ENCODE measurements around the gene RNF135.
"Not testable (repeated sequence)": the region's sequence is repeated elsewhere in the genome, so short reads cannot be mapped to it uniquely, and the experiment has no call there.

The RNF135 gene, protein sequence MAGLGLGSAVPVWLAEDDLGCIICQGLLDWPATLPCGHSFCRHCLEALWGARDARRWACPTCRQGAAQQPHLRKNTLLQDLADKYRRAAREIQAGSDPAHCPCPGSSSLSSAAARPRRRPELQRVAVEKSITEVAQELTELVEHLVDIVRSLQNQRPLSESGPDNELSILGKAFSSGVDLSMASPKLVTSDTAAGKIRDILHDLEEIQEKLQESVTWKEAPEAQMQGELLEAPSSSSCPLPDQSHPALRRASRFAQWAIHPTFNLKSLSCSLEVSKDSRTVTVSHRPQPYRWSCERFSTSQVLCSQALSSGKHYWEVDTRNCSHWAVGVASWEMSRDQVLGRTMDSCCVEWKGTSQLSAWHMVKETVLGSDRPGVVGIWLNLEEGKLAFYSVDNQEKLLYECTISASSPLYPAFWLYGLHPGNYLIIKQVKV

GRCh38 chr17:30970831-30971567 lies at the start of gene RNF135:
Gene RNF135, plus strand, starts transcription at chr17:30971039. Its CDS starts 35 bp downstream, at chr17:30971074.
- DNase-seq = peak in 48 of 58 donors; percentile 12 to 78 (median 50)

DNA sequence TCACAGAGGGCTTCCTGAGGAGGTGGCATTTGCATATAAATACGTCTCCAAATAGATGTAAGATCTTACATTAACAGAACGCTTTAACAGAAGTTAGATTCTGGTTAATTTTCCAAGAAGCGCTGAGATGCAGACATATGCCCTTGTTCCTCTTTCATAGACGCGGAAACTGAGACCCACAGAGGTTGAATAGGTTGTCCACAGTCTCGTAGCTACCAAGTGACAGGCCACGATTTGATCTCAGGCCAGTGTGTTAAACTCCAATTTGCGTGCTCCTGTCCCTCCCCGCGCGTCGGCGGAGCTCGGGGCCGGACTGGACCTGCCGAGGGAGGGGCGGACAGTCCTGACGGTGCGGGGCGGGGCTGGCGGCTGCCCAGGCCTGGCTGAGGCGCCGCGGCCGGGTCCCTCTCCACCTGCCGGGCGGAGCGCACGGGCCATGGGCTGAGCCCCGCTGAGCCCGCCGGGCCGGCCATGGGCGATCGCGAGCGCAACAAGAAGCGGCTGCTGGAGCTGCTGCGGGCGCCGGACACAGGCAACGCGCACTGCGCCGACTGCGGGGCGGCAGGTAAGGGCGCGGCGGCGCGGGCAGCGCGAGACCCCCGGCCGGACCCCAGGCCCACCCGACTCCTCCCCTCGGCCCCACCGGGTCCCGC lies 49.2 kb upstream of the RNF135 start, which contains the start of gene ADAP2:
Gene ADAP2, plus strand, starts transcription at position 402 of the 653 bp plus-strand sequence. Its CDS starts 70 bp downstream, at position 472.
- DNase-seq = peak in 20 of 58 donors; percentile 1 to 18 (median 9)

DNA sequence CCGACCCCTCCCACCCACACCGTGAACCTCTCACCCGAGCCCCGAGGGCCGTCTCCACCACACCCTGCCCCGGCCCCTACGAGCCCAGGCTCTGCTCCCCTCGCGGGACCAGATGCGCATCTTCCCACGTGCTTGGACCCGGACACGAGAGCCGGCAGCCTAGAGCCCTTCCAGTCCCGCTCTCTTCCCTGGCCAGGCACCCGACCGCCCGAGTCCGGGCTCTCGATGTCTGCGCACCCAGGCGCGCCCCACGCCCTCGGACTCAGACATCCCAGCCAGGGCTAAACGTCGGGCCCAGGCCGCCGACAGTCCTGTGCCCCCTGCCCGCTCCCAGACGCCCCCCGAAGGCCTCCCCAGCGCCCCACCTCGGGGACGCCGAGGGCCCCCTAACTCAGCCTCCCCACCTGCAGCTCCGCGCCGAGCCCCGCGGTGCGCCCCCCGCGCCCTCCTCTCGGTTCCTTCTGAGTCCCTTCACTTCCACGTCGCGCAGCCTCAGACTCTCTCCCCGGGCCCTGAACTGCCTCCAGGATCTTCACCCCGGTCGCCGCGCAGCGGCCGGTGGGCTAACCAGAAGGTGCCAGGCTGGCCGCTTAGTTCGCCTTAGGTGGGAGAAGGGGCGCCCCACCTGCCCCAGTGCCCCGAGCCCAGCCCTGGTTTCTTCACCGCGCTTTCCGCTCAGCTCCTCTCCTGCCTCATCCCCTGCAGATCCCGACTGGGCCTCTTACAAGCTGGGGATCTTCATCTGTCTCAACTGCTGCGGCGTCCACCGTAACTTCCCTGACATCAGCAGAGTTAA lies 48.4 kb upstream of the RNF135 start:
- peak in 1 of 58 donors; percentile 3 for DNase-seq

DNA sequence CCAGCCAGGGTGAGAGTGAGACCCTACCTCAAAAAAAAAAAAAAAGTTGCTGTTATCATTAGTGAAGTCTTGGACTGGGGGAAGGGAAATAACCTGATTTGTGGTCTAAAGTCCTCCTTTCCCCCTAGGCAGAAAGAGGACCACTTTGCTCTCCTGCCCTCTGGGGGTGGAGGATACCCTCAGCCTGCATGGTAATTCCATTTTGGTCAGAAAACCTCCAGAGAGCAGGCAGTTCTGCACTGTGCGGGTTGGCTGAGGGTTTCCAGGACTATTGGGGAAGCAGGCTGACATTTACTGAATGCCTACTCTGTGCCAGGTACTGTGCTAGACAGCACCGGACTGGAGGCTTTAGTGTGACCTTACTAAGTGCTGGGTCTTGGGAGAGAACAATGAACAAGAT lies 46.5 kb upstream of the RNF135 start:
- no peak for DNase-seq

- DNase-seq = no peak
Measured at GRCh38 chr17:30926516-30926915, 44.3 kb upstream of the RNF135 start.

DNA sequence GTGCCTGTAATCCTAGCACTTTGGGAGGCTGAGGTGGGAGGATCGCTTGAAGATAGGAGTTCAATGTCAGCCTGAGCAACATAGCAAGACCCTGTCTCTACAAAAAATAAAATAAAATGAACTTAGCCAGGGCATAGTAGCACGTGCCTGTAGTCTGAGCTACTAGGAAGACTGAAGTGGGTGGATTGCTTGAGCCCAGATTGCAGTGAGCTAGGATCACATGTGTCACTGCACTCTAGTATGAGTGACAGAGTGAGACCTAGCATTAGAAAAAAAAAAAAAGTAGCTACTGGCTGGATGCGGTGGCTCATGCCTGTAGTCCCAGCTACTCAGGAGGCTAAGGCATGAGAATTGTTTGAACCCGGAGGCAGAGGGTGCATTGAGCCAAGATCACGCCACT lies 43.1 kb upstream of the RNF135 start:
- DNase-seq = no peak

GRCh38 chr17:30928584-30928983 lies 42.3 kb upstream of the RNF135 start:
- no peak for DNase-seq

- DNase-seq = no peak
Measured at GRCh38 chr17:30929081-30929633, 41.7 kb upstream of the RNF135 start.

GRCh38 chr17:30929861-30930260 lies 41.0 kb upstream of the RNF135 start:
- DNase-seq = not testable (repeated sequence)

DNA sequence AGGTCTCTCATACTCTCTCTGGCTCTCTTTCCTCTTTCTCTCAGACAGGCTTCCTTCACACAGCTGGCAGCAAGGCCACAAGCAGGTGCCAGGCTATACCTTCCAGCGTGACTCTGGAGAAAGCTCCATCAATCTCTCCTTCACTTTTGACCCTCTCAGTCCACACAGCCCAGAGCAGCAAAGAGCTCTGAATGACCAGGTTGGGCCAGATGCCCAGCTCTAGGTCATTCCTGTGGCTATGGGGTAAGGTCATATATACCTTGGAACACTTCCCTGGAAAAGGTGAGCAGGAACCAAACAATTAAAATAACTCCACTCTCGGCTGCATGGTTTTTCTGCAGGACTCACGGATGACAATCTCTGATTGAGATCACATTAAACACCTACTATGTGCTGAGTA lies 40.3 kb upstream of the RNF135 start:
- no peak for DNase-seq

DNA sequence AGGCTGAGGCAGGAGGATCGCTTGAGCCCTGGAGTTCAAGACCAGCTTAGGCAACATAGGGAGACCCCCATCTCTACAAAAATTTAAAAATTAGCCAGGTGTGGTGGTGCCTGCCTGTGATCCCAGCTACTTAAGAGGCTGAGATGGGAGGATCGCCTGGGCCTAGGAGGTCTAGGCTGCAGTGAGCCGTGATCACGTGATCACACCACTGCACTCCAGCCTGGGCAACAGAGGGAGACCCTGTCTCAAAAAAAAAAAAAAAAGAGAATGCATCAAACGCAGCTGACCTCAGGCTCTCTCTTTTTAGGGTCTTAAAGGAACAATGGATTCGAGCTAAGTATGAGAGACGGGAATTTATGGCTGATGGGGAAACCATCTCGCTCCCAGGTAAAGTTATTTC lies 39.3 kb upstream of the RNF135 start:
- not testable (repeated sequence) for DNase-seq

GRCh38 chr17:30933966-30934365 lies 36.9 kb upstream of the RNF135 start:
- DNase-seq = no peak

DNA sequence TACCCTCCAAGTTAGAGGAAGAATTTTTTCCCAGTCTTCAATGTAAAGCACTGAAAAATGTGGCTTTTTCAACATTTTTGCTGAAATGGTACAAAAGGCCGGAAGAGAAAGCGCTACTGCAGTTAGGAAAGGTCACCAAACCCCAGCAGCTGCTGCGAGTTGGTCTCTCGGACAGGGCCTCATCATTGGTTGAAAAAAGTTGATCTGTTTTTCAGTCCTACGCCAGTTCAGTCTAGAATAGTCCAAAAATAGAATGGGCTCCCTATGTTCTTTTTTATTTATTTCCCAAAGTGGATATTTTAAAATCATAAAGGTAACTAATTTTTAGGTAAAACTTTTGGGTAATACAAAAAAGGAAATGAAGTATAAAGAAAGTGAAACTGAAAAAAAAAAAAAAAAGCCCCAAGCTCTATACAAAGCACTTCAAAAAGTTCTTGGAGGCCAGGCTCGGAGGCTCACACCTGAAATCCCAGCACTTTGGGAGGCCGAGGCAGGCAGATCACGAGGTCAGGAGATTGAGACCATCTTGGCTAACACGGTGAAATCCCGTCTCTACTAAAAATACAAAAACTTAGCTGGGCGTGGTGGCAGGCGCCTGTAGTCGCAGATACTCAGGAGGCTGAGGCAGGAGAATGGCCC lies 31.7 kb upstream of the RNF135 start:
- no peak for DNase-seq

DNA sequence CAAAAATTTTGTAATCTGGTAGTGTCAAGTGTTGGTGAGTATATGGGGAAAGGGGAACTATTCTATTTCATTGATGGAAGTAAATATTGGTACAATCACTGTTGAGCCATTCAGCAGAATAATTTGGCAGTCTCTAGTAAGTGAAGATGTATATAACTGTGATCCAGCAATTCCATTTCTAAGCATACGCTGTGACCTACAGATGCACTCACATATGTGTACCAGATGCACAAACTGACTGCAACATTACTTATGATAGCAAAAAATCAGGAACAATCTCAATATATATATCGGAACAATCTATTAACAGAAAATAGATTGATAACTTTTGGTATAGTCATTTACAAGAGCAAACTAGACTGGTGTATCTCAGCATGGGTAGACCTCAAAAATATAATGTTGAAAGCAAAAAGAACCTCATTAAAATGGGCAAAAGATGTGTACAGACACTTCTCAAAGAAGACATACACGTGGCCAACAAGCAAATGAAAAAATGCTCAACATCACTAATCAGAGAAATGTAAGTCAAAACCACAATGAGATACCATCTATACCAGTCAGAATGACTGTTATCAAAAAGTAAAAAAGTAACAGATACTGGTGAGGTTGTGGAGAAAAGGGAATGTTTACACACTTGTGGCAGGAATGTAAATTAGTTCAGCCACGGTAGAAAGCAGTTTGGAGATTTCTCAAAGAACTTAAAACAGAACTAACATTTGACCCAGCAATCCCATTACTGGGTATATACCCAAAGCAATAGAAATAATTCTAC lies 28.3 kb upstream of the RNF135 start:
- DNase-seq = no peak

GRCh38 chr17:30947796-30948195 lies 23.0 kb upstream of the RNF135 start:
- no peak for DNase-seq

DNA sequence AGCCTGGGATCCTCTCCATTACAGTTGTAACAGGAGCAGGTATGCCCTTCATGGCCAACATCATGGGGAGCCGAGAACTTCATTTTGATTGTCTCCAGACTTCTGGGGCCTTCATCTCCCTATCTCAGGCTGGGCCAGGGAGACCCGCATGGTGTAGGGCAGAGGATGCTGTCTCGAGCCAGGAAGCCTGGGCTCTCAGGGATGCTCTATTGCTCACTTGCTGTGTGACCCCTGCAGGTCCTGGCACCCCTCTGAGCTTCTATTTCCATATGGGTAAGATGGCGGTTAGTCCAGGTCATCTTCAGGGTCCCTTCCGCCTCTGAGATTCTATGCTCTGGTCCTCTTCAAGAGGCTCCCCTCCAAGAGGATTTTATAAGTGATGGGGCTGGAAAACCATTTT lies 20.6 kb upstream of the RNF135 start:
- DNase-seq = no peak

DNA sequence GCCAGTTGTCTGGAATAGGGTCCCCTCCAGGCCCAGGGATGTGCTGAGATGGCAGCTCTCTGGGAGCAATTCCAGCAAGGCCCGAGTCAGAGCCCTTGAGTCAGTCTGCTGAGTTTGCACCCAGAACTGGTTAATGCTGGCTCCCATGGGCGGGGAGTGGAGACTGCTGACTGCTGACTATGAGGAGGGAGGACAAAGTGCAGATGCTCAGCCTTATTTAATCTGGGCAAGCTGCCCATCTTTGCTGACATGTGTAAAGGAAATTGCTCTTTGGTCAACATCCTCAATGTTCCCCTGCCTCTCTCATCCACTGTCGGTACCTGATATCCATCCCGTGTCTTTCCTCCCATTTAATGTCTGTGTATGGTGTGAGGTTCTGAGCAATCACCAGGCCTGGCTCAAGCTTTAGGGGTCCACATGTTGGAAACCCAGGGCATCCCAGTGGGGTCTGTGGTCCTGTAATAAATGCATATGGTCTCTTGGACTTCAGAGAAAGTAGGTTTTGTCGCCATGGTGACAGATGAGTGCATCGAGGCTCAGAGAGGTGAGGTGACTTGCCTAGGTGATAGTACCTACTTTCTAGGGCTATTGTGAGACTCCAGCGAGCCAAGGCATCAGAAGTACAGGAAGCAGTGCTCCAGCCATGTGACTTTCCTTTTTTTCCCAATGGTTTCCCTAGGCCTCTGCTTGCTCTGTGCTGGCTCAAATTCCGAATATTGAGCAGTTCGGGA lies 20.0 kb upstream of the RNF135 start:
- peak in 33 of 58 donors; percentile 3 to 58 (median 22) for DNase-seq

GRCh38 chr17:30952638-30953393 lies 18.0 kb upstream of the RNF135 start:
- DNase-seq = no peak
